ENCODE results near the gene MYO5C. TPM values are rescaled to one million over a fixed set of nuclear protein-coding genes. Genes with fewer than 3 reads are reported as not detected.
"Not testable (repeated sequence)": the region's sequence is repeated elsewhere in the genome, so short reads cannot be mapped to it uniquely, and the experiment has no call there.

MYO5C gene
- total RNA-seq, 1 donor from 2014 or later, result 2.3 TPM

DNA sequence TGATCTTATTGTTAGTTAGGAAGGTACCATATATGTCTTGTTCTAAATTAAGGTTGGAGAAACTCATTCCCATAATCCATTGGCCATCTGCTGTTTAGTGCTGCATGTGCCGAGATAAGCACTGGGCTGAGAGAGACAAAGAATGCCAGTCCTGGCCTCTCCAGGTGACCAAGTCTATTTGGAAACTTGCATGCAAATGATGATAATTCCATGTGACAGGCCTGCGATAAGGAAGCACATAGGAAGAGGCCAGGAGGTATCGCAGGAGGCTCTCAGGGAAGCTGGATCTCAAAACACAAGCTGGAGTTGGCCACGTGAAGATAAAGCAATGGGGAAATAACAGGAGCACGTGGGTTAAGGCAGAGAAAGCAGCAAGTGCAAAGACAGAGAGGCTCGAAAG is 39.7 kb downstream of the MYO5C start:
- DNase-seq (no peak), ATAC-seq (ENCODE audit: poor library complexity) (no peak)
- intact Hi-C loops (cut with DNase I), result loop anchor here (2.0 kb wide), 1 partner anchor 481 kb away; no protein-coding TSS in a partner anchor

DNA sequence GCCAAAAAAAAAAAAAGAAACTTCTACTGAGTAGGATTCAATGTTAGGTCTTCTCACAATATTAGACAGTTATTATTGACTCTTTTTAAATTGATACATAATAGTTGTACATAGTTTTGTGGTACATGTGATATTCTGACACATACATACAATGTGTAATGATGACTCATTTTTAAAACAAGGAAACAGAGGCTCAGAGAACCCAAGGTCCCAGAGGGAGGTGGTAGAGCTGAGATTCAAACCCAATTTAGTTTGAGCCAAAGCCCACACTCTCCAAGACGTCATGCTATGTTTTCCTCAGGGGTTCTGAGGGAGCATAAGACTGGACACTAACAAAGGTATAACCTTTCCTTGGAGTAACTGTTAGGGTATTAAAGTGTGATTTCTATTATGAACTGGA is 40.6 kb downstream of the MYO5C start:
- DNase-seq (no peak), ATAC-seq (ENCODE audit: poor library complexity) (no peak)
- intact Hi-C loops (cut with DNase I), result loop anchor here (2.0 kb wide), 1 partner anchor 482 kb away; no protein-coding TSS in a partner anchor

DNA sequence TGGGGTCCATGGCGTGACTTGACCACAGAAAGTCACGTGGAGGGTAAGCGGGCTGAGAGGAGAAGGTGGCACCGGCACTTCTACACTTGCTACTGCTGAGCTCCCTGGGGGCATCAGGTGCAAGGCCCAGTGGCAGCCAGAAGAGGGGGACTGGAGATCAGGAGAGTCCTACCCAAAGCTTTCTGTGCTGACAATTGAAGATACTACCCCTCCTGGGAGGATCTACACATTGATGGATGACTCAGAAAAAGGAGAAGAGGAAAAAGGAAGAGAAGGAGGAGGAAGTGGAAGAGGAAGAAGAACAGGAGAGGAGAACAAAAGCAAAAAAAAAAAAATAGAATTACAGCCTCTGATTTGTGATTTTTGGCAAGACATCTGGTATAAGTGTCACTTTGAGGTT is 41.2 kb downstream of the MYO5C start:
- intact Hi-C loops (cut with DNase I), result loop anchor here (2.0 kb wide), 1 partner anchor 482 kb away; no protein-coding TSS in a partner anchor
- ATAC-seq (ENCODE audit: poor library complexity) (no peak), DNase-seq (no peak)

DNA sequence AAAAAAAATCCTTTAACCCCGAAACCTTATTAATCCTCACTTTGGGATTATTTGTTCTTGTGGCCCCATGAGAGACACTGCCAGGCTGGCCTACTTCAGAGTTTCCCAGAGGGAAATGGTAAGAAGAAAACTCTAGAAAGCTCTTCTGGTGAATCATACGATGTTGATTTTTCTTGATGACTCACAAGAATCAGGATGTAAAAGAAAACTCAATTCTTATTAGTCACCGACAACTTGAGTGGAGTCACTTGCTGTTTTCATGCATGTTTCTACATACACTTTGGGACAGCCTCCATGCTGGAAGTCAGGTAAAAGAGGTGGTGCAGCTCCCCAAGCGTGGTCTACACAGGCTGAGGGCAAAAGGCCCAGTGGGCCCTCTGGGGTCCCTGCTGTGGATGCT is 42.8 kb downstream of the MYO5C start:
- intact Hi-C loops (cut with DNase I), result no loop called here
- ATAC-seq (ENCODE audit: poor library complexity) (no peak), DNase-seq (no peak)

DNA sequence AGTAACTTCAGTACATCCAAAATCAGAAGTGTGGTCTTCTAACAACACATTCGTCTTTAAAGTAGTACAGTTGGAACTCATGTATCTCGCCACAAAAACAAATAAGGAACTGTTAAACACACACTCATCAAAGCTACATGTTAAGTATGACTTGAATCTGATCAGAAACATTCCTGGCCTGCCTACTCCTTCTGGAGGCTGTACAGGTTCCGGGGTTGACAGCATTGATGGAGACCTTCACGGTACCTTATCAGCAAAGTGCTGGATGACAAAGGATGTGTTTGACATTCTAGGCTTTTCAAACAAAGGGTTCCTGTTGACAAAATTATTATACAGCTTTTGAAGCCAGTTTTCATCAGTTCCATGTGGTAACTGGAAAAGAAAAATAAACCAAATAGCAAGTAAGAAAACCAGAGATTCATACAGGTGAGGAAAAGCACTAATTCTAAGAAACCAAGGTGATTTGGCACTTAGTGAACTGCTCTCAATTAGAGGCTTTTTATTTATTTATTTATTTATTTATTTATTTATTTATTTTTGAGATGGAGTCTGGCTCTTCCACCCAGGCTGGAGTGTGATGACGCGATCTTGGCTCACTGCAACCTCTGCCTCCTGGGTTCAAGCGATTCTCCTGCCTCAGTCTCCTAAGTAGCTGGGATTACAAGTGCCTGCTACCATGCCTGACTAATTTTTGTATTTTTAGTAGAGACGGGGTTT is 44.3 kb downstream of the MYO5C start:
- intact Hi-C loops (cut with DNase I), result no loop called here
- no peak for DNase-seq
- ATAC-seq (ENCODE audit: poor library complexity), result no peak

DNA sequence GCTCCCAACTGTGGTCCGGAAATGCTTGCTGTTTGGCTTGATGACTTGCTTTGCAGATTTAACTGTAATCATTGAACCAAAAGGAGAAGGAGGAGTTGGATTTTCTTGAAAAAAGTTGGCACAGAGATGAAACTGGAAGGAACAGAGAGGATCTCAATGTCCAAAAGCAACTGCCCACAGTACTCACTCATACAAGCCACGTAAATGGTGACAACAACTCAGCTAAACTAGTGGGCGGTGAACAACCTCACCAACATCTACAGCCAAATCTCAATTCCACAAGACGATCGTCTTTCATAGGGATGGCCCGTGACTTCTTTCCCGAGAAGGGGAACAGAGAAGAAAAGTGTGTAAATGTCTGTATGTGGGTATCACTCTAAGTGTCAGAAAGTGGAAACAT is 48.1 kb downstream of the MYO5C start:
- ATAC-seq (ENCODE audit: poor library complexity), result no peak
- no peak for DNase-seq
- intact Hi-C loops (cut with DNase I), result no loop called here

DNA sequence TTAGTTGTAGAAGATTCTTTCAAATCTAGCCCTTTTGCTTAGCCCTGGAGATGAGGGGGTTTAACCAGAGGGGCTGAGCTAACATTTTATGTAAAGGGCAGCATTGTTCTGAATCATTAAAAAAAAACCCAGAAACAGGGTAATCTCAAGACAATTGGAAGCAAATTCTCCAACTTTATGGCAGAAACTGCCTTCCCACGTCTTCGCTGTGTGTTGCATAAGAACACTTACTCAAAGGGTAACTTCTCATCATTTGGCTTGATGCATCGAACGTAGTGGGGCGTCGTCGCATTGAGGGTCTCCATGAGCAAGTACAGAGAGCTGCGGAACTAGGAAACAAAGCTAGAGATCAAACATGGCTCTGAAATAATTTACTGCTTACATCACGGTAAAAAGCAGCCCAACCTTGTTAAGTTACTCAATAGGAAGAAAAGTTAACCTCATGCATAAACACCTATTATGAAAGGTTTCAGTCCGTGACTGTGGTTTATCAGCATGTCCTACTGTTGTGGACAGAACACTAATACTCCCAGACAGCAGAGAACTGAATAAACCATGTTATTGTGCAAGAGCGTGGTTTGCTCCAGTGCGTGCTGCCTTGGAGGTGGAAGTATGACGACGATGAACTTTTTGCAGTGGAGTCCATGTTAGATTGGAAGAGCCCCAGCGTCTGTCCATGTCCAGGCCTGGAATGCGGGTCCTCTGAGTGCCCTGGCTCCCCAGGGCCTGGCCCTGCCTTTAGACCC is 48.7 kb downstream of the MYO5C start:
- ATAC-seq (ENCODE audit: poor library complexity), result no peak
- intact Hi-C loops (cut with DNase I), result no loop called here
- DNase-seq, result no peak

DNA sequence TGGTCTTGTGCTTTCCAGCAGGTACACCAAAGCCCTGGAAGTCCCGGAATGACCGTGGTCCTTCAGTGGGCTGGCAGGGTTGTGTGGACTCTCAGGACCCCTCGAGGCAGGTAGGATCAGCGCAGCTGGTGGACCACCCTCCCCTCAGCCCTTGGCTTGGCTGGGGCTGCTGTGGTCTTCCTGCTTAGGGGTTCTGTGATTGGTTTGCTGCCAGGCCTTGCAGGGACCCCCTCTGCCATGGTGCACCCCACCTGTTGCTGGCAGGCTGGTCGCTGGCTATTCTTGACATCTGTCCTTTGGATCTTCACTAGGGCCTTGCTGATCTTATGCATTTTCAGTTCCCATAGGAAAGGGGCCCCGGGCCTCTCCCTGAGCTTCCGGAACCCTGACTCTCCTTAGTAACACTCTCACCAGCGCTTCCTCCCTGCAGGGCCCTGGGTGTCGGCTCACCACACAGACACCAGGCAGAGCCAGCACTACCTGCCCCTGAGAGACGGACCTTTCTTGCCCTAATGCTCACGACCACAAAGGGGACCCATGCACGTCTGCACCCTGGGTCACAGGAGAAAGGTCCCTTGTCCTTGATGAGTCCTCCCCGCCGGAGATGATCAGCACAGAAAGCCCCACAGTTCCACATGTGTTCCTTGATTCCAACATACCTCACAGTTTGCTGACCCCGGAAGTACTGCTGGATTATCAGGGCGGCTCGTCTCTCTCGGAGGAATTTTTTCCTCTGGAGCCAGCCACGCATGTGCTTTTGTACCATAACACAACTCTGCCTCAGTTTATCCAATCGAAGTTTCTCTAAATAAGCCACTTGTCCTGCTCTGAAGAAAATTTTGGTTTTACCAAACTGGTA is 51.7 kb downstream of the MYO5C start:
- intact Hi-C loops (cut with DNase I), result no loop called here
- DNase-seq, result no peak
- no peak for ATAC-seq (ENCODE audit: poor library complexity)

DNA sequence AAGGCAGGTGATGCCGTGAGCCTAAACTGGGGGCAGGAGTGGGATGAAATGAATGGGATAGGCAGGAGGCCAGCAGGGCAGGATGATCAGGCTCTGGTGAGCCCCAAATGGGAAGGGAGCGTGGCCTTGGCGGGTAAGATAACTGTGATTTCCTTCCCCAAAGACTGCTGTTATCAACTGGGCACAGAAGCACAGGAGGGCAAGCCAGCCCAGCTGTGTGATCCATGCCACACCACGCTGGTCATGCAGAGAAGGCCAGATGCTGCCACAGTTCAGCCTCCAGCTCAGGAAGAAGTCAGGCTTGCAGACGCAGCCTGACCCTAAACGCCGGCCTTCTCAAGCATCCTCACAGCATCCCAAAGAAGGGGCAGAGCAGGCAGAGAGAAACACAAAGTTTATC is 52.3 kb downstream of the MYO5C start:
- intact Hi-C loops (cut with DNase I), result no loop called here
- DNase-seq, result no peak
- ATAC-seq (ENCODE audit: poor library complexity), result no peak

DNA sequence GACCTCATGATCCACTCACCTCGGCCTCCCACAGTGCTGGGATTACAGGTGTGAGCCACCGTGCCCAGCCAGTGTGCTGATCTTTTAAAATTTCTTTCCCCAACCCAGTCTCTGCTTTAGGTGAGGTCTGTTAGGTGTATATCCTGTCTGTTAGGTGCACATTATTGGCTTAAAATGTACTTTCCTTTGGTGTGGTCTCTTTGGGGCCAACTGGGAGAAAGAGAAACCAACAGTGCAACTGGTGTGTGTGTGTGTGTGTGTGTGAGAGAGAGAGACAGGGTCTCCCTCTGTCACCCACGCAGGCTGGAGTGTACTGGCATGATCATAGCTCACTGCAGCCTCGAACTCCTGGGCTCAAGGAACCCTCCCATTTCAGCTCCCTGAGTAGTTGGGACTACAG is 54.1 kb downstream of the MYO5C start:
- intact Hi-C loops (cut with DNase I), result no loop called here
- no peak for DNase-seq
- no peak for ATAC-seq (ENCODE audit: poor library complexity)

DNA sequence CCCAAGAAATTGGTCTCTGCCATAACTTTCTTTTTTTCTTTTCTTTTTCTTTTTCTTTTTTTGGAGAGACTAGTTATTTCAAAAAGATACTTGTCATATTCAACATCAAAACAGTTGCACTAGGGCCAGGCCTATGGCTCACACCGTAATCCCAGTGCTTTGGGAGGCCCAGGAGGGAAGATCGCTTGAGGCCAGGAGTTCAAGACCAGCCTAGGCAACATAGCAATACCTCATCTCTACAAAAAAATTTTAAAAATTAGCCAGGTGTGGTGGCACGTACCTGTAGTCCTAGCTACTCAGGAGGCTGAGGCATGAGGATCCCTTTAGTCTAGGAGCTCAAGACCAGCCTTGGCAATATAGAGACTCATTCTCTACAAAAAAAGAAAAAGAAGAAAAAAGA is 55.4 kb downstream of the MYO5C start:
- intact Hi-C loops (cut with DNase I), result no loop called here
- DNase-seq, result no peak
- ATAC-seq (ENCODE audit: poor library complexity), result no peak

DNA sequence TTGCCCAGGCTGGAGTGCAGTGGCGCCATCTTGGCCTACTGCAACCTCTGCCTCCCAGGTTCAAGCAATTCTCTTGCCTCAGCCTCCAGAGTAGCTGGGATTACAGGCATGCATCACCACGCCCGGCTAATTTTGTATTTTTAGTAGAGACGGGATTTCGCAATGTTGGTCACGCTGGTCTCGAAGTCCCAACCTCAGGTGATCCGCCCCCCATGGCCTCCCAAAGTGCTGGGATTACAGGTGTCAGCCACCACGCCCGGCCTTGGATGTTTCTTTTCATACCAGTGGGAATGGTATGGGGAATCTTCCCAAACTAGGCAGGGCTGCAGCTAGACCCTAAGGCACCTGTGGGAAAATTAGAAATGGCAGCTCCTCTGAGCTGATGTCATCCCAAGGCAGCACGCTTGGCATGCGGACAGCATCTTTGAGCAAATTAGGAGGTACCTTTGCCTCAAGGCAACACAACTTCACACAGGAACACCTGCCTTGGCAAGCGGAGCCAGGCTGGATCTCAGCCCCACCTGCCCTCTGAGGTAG is 56.5 kb downstream of the MYO5C start:
- not testable (repeated sequence) for ATAC-seq (ENCODE audit: poor library complexity)

DNA sequence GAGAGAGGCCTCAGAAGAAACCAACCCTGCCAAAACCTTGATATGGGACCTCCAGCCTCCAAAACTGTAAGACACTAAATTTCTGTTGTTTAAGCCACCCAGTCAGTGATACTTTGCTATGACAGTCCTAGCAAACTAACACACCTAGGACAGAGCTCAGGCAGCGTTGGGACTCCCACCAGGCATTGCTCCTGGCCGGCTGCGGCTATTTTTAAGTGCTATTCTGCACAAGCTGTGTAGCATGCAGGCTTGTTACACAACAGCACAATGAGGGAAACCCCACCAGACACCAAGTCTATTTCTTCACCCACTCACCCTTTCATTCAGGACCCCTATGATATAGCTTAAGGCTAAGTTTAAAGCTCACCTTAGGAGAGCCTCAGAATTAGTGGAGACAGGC is 57.5 kb downstream of the MYO5C start:
- ATAC-seq (ENCODE audit: poor library complexity) (peak; percentile 48), DNase-seq (no peak)
- intact Hi-C loops (cut with DNase I), result no loop called here

More for the DNA sequence above, 56.5 kb downstream of the MYO5C start:
- intact Hi-C loops (cut with DNase I); DNase-seq: not testable (repeated sequence)

DNA sequence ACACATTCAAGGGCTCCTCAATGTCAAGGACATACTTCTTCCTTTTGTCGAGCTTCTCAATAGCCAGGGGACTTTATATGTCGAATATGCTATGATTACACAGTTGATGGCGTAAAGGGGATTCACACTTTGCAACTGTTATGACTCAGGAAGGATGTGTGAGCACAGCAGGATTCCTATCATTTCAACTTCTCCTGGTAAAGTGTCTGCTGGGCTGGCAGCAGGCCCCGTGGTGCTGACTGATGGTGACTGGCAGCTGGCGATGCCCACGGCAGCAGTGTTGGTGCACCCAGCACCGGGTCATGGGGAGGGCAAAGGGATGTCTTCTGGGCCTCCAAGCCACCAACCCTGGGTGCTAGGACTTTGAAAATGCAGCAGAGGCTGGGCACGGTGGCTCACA is 59.6 kb downstream of the MYO5C start:
- peak; percentile 32 for ATAC-seq (ENCODE audit: poor library complexity)
- DNase-seq, result no peak
- intact Hi-C loops (cut with DNase I), result no loop called here

DNA sequence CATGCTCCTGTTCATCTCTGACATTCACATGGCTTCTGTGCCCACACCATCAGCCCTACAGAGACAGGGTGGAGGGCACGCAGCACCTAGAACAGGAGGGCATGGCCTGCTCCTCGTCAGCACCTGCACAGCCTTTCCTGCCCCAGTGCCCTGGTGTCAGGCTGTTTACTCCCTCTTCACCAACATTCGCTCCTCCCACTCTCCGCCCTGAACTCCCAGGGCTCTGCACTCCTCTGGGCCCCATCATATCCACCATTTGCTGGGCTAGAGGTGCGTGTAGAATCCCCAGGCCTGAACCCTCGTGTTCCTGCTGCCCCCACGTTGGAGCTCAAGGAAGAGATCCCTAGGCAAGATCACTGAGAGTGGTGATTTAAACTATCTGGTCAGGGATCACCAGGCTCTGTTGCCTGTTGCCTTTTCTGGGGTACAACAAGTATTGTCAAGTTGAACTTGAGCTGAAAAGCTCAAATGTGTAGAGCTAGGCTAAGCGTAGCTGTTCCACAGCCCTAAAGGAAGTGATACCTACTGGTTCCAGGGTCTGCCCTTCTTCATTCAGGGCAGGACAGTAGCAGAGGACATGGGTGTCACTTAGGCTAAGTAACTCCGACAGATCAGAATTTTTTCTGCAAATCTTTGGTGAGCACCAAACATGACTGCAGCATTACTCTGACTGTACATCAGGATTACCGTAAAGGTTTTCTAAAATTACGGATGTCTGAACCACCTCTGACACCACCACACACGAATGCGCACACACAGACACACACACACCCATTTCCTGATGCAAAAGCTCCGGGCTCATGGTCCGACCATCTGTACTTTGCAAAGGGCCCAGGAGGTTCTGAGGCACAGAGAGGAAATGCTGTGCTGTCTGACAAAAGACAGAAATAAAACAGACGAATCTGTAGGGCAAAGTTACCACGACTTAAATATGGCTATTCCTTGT is 60.7 kb downstream of the MYO5C start:
- no peak for DNase-seq
- intact Hi-C loops (cut with DNase I), result no loop called here
- ATAC-seq (ENCODE audit: poor library complexity), result no peak

DNA sequence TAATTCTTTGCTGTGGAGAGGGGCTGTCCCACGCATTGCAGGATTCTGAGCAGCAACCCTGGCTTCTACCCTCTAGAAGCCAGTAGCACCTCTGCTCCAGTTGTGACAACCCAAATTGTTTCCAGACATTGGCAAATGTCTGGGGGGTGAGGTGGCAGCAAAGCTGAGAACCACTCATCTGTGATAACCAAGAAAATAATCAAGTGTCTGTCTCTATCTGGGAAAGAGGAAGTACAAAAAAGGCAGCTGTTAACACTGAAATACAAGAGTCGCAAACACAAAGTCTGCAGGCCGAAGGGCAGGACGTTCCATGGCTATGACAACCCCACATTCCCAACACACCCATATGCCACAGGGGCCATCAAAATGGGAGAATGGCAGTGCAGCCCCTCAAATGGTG is 62.2 kb downstream of the MYO5C start:
- DNase-seq, result no peak
- ATAC-seq (ENCODE audit: poor library complexity), result no peak
- intact Hi-C loops (cut with DNase I), result no loop called here

DNA sequence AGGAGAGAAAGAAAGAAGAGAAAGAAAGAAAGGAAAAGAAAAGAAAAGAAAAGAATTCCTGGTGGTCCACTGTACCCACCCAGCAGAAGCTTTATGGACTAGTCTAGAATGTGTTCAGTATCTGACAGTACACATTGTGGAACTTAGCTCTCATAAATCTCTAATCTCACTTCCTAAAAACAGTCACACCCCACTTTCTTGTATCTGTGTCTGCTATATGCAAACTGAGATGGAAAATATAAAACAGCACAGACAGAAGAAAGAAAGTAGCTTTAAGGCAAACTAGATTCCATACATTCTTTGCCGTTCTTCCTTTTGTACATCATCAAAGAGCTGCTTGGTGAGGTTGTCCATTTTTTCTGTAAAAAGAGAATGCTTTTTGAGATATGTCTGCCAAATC is 63.3 kb downstream of the MYO5C start:
- ATAC-seq (ENCODE audit: poor library complexity) (no peak), DNase-seq (no peak)
- intact Hi-C loops (cut with DNase I), result no loop called here

DNA sequence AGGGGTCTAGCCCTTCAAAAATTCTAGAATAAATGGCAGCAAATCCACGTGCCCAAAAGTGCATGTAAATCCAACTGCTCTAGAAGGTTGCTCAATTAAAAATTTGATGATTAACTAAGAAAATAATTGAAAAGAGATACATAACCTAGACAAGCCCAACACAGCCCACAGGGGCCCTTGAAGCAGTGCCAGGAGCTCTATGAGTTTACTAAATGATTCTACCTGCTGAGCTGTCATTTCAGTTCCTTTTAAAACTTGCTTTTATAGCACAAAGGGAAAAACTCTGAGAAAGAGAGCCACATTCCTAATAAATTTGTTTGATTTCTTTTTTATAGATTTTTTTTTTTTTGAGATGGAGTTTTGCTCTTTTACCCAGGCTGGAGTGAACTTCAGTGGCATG is 65.5 kb downstream of the MYO5C start:
- ATAC-seq (ENCODE audit: poor library complexity) (no peak), DNase-seq (no peak)
- intact Hi-C loops (cut with DNase I), result no loop called here
